Mesenteric fat pad (tissue), 1 donor: ENCODE results near the gene ESF1. TPM values are rescaled to one million over a fixed set of nuclear protein-coding genes. Genes with fewer than 3 reads are reported as not detected.

Experiments
- DNase-seq: peaks from one replicate; pipeline ENCODE4 v3.0.0-alpha.2; 2020; ENCODE audit warnings: low spot score
- total RNA-seq: library from RNA; stranded (reverse); fragmentation: NEBNext Ultra II Directional; extraction: Animal tissue kit (Norgen Biotek cat#: 25700); gene quantifications from one replicate; pipeline ENCODE4 v1.2.1, GENCODE V29; 2021
- donor health status: DM: yes; HTN: yes; CAD: no.

ESF1 gene
- total RNA-seq, 1 donor from 2014 or later = 17.3 TPM

DNA sequence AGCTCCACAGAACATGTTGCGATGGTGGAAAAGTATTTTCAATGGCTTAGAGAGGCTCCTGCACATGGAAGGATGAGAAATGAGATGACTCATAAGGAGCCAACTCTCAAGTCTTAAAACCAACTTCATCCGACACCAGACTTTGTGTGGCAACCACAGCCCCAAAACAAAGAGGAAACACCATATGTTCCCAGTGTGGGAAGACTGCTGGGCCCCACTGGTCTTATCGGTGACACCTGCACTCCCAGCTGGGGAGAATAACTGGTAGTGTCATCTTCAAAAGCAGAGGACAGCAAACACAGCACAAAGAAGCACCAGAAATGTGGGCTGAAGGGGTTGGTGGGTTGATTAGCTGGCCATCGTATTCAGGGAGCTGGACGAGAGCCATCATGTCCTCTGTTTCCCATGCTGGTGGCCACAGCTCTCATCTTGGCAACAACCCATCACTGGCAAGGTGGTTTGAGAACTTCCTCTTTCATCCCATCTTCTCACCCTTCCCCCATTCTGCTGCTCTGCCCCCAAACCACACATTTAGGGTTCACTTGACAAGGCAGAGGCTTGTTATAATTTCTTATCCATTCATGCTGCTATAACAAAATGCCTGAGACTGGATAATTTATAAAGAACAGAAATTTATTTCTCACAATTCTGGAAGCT lies 100.0 kb downstream of the ESF1 start:
- DNase-seq = no peak

DNA sequence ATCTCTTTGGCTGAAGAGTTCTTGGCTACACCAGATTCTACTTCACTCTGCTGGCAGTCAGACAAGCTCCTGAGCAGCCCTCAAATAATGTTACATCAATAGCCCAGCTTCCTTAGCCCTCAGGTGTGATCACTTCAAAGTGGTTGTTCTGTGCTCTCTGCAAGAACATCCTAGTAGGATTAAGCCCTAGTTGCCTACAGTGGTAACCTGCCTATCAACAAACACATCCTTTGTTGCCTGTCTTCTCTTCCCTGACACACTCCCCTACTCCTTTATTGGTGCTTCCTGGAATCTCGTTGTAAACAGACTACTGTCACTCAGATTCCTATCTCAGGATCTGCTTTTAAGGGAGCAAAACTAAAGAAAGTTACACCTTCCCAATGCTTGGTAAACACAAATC lies 100.9 kb downstream of the ESF1 start:
- DNase-seq = no peak

DNA sequence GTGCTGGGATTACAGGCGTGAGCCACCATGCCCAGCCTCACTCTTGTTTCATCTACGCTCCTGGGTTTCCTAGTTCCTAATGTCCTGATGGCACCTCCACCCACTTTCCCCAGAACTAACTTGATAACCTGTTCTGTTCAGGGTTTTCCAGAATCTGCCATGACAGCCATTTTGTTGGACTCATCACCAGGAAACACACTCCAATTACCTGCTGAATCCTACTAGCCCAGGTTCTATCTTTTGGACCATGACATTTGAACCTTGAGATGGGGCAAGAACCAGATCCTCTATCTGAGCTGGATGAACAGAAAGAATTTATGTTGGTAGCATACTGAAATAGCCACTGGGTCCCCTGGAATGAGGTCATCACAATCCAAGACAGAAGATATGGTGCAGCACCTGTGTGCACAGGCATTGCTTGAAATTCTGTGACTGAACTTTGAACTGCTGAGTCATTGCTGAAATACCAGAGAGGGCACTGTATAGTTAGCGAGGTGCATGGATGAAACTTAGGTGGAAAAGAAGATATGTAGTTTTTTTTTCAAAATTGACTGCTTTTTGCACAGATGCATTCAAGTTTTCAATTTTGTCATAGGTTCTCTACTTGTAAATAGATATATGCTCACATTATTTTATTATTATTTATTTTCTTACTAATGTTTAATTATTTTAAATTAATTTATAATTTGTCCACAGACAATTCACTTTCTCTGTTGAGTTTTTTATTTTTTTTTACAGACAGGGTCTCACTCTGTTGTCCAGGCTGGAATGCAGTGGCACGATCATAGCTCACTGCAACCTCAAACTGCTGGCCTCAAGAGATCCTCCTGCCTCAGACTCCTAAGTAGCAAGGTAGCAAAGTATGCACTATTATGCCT lies 103.2 kb downstream of the ESF1 start:
- DNase-seq = no peak

DNA sequence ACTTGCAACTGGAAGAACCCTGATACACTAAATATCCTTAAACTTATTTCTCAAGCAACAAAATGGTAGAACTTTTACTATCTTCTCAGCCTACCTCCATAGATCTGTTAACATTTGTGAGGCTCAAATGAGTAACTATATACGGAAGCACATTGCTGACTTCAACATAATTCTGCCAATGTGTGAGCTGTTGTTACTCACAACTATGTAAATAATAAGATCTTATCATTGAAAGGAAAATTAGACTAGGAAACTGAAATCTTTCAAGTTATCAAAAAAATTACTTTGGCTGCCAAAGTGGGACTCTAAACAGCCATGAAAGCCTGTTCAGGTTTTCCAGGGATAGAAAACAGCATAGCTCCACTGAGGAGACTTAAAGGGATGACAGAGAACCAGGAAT lies 105.8 kb downstream of the ESF1 start:
- DNase-seq = no peak

DNA sequence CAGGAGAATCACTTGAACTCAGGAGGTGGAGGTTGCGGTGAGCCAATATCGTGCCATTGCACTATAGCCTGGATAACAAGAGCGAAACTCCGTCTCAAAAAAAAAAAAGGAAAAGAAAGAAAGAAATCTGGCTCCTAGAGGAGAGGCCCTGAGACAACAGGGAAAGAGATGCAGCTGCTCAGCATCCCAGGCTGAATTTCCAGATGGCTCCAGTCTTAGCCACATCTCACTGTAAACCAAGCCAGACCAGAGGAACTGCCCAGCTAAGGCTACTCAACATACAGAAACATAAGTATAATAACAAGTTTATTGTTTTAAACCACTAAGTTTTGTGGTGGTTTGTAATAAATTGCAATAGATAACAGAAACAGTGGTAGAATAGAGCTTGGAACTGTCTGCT lies 107.5 kb downstream of the ESF1 start:
- DNase-seq = no peak

DNA sequence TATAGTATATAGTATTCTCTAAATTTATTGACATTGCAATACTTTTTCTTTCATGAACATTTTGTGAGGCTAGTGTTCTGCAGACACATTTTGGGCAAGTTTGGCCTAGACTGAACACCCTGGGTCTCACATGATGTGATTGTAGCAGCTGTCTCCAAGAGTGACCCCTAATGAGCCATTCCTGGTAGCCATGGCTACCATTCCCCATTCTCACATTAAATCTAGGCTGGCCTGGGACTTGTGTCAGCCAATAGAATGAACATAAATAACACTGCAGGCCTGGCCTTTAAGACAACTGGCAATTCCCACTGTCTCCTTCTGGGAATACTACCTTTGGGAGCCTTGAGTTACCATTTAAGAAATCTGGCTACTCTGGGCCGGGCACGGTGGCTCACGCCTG lies 108.0 kb downstream of the ESF1 start:
- DNase-seq = no peak

DNA sequence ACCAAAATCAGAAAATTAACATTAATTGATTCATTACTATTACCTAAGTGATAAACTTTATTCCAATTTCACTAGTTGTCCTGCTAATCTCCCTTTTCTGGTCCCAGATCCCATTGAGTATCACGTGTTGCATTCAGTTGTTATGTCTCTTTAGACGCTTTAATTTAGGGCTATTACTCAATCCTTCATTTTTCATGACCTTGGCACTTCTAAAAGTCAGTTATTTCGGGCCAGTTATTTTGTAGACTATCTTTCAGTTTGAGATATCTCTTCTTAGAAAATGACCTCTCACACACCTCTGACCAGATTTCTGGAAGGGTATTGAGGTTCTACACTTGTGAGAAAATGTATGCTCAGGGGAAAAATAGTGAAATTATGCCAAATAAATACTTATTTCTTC lies 112.0 kb downstream of the ESF1 start:
- DNase-seq = no peak

DNA sequence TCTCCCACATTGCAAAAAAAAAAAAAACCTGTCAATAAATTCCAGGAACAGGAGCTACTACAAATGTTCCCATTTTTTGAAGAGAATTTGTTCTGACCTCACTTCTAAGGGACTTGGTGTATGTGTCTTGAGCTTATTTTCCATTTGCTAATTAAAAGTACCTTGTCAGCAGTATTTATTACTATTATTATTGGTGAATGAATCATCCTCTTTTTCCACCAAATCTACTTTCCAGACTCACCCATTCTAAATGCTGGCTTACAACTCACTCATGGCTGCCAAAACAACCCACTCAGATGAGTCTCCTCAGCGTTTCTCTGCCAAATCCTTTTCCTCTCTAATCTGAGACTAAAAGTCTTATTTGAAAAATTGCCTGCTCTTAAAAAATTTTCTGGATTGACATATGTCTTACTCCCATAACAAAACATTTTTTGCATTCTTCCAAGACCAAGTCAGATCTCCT lies 112.8 kb downstream of the ESF1 start:
- no peak for DNase-seq

DNA sequence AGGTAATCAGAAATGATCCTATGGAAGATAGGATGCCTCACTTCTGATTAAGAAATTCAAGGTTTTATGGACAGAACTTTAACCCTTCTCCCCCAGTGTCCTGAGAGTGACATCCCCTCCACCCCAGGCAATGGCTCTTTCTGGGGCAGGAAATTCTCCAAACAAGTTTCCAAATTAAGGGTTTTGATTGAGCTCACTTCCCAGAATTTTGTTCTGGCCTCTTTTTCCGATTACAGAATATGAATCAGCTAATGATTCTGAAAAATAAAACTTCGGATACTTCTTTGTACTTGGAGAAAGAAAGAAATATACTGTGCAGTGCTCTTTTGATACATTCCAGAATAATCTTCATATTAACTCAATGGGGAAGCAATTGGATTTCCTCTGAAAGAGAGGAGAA lies 113.2 kb downstream of the ESF1 start:
- no peak for DNase-seq

DNA sequence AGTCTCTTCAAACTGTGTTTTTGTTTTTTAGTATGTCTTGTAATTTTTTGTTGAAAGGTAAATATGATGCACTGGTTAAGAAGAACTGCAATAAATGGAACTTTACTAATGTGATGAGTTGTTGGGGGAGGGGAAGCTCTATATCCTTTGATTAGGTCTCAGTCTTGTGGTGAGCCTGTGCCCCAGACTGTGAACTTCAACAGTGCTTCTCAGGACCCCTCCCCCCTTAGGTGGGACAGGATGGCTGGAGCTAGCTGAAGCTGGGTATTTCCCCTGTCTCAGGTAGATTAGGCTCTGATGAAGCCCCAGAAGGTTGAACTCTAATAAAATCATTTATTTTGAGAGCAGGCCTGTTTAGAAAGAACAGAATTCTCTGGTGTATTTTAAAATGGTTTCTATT lies 114.6 kb downstream of the ESF1 start:
- DNase-seq = no peak

DNA sequence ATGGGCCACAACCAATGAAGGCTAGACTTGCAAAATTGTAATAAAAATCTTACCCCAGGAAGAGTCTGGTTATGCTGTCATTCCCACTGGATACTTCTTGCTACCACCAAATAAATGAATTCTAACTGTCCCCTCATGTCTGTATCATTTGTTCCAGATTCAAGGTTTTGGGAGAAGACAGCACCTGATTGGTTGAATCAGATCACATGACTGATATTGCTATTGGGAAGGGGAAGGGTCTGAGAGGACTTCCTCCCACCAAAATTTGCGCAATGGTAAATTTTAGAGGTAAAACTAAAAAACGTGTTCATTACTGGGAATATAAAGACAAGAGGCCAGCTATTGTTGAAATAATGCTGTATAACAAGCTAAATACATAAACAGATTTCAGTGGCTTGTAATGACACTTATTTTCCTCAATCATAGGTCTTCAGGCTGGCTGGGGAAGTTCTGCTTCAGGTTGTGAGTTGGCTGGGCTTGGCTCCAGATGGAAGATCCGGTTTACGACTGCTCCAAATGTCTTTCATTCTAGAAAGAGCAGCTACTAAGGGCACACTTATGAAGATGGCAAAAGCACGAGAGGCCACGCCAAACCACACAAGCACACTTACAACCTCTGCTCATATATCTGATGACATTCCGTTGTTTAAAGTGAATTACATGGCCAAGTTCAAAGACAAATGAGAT lies 118.9 kb downstream of the ESF1 start:
- DNase-seq = no peak

Other genes with a start within 250 kb of the ESF1 start
- 10.9 TPM for gene TASP1, start 146.0 kb downstream of the ESF1 start, total RNA-seq
- gene NDUFAF5, start 109 bp upstream of the ESF1 start, total RNA-seq = 34.2 TPM
- not detected for gene SEL1L2, start 205.7 kb upstream of the ESF1 start, total RNA-seq
- 3.8 TPM for gene MACROD2, start 210.6 kb upstream of the ESF1 start, total RNA-seq